Measurements from ENCODE around the gene SAMD4B. TPM values are rescaled to one million over a fixed set of nuclear protein-coding genes. Genes with fewer than 3 reads are reported as not detected.
"Not testable (repeated sequence)": the region's sequence is repeated elsewhere in the genome, so short reads cannot be mapped to it uniquely, and the experiment has no call there.

SAMD4B gene, protein sequence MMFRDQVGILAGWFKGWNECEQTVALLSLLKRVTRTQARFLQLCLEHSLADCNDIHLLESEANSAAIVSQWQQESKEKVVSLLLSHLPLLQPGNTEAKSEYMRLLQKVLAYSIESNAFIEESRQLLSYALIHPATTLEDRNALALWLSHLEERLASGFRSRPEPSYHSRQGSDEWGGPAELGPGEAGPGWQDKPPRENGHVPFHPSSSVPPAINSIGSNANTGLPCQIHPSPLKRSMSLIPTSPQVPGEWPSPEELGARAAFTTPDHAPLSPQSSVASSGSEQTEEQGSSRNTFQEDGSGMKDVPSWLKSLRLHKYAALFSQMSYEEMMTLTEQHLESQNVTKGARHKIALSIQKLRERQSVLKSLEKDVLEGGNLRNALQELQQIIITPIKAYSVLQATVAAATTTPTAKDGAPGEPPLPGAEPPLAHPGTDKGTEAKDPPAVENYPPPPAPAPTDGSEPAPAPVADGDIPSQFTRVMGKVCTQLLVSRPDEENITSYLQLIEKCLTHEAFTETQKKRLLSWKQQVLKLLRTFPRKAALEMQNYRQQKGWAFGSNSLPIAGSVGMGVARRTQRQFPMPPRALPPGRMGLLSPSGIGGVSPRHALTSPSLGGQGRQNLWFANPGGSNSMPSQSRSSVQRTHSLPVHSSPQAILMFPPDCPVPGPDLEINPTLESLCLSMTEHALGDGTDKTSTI
- 115 TPM for polyA plus RNA-seq (2013, experiment 1 of 2; ENCODE audit: insufficient read length)
- polyA plus RNA-seq (2013, experiment 2 of 2; ENCODE audit: insufficient read length), result 94.2 TPM

GRCh38 chr19:39341719-39342604, at the start of gene SAMD4B:
Gene SAMD4B, plus strand, starts transcription at chr19:39342421. Its CDS starts 14,473 bp downstream, at chr19:39356894.
- peak; percentile 97 for DNase-seq

DNA sequence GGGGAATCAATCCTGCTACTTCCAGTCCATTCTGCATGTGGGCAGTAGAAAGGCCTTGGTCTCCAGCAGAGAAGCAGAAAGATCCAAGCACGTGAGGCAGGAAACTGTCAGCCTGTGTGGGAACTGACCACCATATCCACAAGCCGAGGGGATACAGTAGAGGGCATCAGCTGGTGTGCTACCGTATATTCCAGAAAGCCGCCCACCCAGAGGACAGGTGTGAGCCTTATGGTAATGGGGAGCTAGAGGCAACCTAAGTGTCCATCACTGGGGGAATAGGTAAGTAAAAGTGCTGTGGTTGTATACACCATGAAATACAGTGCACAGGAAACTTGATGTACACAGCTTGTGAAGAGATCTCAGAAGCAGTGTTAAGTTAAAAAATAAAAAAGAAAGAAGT, 48.8 kb upstream of the SAMD4B start:
- DNase-seq, result no peak

DNA sequence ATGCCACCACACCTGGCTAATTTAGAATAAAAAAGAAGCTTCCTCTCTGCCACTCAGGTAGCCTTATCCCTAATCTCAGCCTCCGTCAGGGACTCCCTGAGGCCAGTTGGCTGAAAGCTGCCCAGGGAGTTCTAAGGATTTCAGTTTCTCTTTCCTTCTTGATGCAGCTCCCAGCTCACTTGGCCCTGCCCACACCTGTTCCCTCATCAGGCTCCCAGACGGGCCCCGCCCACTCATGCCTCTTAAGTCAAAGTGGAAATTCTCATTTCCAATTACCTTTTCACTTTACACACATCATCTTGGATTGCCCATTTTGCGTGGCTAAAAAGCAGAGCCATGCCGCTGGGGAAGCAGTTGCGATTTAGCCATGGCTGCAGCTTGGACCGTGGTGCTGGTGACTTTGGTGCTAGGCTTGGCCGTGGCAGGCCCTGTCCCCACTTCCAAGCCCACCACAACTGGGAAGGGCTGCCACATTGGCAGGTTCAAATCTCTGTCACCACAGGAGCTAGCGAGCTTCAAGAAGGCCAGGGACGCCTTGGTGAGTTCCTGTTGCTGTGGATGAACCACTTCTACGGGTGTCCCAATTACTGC, 46.1 kb upstream of the SAMD4B start, which contains the start of gene IFNL1:
Gene IFNL1 (plus strand): TSS at position 353 of the 591 bp plus-strand sequence. CDS start 15 bp downstream, at position 368.
- DNase-seq, result no peak

DNA sequence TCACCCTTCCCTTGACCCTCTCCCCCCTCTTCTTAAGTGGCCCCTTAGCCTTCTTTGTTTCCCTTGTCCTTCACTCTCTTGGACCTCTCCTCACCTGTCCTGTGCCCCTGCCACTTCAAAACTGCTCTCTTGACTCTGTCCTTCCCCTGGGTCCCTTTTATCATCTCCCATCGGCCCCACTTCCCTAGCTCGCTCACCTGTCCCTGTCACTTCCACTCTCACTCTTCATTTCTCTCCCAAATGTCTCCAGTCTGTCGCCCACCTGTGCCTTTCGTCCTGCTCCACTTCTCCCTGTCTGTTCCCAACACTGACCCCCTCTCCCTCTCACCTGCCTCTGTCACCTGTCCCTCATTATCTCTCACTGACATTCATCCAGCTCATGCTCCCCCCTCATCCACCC, 45.3 kb upstream of the SAMD4B start:
- DNase-seq, result no peak

- DNase-seq, result no peak
These were observed 44.1 kb upstream of the SAMD4B start for GRCh38 chr19:39297931-39298634.

DNA sequence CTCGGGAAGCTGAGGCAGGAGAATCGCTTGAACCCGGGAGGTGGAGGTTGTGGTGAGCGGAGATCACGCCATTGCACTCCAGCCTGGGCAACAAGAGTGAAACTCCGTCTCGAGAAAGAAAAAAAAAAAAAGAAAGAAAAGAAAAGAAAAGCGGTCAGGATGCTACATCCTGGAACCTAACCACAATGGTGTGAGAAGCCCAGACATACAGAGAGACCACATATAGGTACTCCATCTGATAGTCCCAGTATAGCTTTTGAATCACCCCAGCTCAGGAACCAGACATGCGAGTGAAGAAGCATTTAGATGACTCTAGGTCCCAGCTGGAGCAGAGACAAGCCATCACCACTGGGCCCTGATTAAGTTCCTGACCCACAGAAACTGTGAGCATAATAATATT, 42.8 kb upstream of the SAMD4B start:
- no peak for DNase-seq

DNA sequence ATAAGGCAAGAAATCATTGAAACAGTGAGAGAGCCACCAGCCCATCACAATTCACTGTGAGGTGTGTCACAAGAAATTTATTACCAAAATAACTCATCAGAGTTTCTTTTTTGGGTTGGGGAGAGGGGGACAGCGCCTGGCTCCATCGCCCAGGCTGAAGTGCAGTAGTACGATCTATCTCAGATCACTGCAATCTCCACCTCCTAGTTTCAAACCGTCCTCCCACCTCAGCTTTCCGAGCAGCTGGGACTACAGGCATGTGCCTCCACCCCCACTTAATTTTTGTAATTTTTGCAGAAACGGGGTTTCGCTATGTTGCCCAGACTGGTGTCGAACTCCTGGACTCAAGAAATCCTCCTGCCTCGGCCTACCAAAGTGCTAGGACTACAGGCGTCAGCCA, 42.4 kb upstream of the SAMD4B start:
- DNase-seq, result no peak

DNA sequence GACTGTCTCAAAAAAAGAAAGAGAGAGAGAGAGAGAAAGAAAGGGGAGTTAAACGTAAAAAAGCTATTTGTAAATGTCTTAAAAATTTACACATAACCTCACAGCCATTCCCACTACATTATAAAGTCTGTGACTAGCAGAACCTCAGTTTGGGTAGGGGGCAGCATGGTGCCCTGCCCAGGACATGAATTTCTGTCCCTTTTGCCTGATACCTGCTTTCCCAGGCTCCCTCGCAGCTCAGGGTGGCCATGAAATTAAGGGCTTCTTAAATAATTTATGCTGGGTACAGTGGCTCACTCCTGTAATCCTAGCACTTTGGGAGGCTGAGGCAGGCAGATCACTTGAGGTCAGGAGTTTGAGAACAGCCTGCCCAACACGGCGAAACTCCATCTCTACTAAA, 41.2 kb upstream of the SAMD4B start:
- no peak for DNase-seq

GRCh38 chr19:39301562-39301961, 40.7 kb upstream of the SAMD4B start:
- no peak for DNase-seq

- no peak for DNase-seq
These were observed 38.6 kb upstream of the SAMD4B start for GRCh38 chr19:39303373-39304184.

DNA sequence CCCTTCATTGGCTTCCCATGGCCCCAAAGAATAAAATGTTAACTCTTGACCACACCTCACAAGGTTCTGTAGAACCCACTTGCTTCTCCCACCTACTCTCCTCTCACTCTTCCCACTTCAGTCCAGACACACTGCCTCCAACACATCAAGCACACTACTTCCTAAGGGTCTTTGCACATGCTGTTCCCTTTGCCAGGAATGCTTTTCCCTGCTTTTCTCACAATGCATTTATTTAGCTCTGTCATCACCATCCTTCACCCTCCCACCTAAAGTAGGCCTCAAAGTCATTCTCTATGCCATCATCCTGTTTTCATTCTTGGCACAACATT, 38.1 kb upstream of the SAMD4B start:
- no peak for DNase-seq

DNA sequence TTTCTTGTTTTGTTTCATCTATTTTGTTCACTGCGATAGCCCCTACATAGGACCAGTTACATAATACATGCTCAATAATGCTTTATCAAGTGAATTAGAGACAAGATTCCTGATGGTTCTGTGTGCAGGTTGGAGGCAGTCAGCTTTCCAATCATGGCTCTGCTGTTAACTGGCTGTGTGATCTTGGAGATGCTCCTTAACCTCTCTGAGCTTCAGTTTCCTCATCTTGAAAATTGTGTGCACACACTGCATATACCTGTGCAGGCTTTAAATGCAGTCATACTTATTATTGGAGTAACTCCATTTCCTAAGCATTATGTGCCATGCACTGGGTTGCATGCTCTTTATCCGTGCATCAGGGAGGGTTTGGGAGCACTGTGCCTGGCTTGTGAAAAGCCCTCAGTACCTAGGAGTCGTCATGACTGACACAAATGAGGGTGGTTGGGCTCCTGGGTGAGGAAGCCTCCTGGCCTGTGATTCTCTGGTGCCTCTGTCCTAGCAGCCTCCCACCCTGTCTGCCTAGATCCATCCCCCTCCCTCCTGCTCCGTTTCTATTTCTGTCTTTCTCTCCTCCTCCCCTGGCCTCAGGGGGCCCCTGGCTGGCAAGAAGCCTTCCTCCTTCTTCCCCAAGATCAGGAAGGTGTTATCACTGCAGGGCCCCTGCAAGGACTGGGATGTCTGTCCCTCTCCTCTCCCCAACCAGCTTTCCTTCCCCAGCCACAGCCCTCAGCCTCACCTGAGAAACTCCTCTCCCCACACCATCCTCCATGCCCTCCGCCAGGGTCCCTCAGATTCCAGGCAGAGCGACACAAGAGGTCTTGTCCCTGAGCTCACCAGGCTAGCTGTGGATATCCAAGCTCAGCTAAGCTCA, 37.3 kb upstream of the SAMD4B start:
- DNase-seq, result no peak

DNA sequence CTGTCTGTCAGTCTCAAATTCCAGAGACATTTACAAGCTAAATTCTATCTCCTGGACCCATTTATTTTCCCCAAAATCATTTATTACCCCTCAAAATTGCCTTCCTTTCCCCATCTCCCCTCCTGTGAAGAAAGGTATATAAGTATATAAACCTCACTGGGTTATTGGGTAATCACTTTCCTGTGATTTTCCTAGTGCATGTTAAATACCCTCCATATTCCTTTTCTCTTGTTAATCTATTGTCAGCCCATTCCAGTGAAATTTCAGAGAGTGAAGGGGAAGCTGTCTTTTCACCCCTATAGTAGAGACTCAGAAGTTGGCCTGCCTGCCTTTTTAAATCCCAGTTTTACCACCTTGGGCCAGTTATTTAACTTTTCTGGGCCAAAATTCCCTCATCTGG, 36.1 kb upstream of the SAMD4B start:
- no peak for DNase-seq

DNA sequence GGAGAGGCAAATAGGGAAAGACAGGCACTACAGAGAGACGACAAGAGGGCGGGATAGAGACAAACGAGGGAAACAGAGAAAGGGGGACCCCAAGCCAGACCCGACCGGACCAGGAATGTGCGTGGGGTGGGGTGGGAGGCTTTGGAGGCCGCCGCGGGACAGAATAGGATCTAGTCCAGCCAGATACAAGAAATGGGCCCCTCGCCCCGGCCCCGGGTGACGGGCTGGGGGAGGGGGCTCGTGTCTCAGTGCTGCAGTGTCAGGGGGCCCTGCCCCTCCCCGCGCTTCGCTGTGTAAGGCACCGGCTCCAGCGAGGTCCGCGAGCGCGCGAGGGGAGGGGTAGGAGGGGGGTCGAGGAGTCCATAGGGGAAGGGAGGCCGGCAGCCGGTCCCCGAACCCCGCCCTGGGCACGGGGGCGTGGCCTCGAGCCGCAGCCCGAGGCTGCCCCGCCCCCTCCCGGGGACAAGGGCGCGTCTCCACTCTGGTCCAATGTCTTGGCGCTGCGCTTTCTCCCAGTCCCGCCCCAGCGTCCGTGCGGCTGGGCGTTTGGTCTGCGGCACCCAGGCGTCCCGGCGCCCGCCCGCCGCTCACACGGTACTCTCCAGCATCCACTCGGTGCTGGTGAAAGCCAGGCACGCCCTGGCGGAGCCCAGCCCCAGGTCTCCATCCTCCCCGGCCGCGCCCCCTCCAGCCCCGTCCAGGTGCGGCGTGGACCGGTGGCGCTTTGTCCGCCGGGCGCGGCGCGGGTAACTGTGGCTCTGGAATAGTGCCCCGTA, 35.0 kb upstream of the SAMD4B start:
- DNase-seq, result no peak

DNA sequence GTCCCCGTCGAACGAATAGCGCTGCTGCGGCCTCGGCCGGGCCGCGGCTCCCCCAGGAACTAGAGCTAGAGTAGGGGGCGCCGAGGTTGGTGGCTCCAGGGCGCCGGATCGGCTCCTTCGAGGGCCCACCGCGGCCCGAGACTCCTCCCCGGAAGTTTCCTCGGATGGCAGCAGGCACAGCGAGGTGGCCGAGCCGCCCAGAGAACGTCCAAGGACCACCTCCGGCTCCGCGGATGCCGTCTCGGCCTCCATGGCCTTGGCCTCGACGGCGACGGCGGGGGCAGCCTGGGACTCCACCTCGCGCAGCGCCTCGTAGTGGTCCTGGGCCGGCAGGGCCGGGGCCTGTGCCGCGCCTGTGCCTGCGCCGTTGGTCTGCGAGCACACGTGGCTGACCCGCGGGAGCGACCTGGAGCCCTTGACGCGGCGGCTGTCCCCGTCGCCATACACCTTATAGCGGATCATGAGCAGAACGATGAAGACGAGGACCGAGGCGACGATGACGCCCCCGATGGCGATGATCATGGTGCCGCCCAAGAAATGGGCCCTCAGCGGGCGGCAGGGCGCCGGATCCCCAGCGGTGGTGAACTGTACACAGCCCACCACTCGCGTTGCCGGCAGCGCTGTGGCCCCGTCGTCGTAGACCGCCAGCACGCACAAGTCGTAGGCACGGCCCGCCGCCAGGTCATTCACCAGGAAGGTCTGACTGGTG, 34.2 kb upstream of the SAMD4B start:
- no peak for DNase-seq

DNA sequence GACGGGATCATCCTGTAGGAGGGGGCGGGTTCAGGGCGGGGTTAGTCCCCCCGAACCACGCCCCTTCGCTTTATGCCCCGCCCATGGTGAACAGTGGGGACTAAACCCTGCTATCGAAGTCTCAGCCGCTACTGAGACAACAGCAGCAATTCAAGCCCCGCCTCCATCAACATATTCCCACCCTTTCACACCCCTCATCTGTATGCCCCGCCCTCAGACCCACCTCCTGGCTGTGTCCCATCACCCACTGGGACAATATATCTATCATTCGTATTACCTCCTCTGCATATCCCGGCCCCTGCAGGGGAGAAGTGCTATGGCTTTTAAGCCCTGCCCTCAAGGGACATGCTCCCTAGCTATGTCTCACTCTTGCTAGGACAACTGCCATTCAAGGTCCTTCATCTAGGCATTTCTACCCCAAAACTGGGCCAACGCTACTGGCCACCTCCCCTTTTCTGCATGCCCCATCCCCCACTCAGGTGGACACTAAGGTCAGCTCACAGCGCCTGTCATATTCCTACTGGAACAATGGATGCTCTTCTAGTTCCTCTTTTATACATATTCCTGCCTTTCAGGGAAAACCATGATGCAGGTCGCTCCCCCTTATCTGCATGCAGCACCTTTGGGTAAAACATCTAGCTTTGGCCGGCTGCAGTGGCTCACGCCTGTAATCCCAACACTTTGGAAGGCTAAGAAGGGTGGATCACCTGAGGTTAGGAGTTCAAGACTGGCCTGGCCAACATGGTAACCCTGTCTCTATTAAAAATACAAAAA, 33.5 kb upstream of the SAMD4B start:
- no peak for DNase-seq

DNA sequence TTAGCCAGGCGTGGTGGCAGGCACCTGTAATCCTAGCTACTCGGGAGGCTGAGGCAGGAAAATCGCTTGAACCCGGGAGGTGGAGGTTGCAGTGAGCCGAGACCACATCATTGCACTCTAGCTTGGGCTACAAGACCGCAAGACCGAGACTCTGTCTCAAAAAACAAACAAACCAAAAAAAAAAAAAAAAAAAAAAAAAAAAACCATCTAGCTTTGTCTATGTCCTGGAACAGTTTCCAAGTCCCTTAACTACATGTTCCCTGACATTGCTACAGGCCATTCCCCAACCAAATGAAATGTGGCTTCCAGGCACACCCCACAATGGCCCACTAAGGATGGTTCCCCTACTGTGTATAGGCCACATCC, 32.9 kb upstream of the SAMD4B start:
- DNase-seq, result not testable (repeated sequence)
